Subcutaneous adipose tissue (tissue), 4 donors: ENCODE data around the gene XYLT1. TPM values are rescaled to one million over a fixed set of nuclear protein-coding genes. Genes with fewer than 3 reads are reported as not detected.

ENCODE experiments used
- CTCF ChIP-seq: fragments of 450-650 bp; IDR thresholded peaks from one replicate; pipeline ENCODE4 v1.5.1; 2016; ENCODE audit warnings: low read depth, mild to moderate bottlenecking, control low read depth, antibody characterized with exemption, moderate library complexity
- total RNA-seq, 4 donors: library from RNA; depleted of rRNA; stranded (reverse); fragments of >200 nt; gene quantifications; one replicate each; pipeline ENCODE4 v1.1.0, GENCODE V29; 2016

XYLT1 gene, protein sequence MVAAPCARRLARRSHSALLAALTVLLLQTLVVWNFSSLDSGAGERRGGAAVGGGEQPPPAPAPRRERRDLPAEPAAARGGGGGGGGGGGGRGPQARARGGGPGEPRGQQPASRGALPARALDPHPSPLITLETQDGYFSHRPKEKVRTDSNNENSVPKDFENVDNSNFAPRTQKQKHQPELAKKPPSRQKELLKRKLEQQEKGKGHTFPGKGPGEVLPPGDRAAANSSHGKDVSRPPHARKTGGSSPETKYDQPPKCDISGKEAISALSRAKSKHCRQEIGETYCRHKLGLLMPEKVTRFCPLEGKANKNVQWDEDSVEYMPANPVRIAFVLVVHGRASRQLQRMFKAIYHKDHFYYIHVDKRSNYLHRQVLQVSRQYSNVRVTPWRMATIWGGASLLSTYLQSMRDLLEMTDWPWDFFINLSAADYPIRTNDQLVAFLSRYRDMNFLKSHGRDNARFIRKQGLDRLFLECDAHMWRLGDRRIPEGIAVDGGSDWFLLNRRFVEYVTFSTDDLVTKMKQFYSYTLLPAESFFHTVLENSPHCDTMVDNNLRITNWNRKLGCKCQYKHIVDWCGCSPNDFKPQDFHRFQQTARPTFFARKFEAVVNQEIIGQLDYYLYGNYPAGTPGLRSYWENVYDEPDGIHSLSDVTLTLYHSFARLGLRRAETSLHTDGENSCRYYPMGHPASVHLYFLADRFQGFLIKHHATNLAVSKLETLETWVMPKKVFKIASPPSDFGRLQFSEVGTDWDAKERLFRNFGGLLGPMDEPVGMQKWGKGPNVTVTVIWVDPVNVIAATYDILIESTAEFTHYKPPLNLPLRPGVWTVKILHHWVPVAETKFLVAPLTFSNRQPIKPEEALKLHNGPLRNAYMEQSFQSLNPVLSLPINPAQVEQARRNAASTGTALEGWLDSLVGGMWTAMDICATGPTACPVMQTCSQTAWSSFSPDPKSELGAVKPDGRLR
- total RNA-seq, result 10 to 100 TPM; 21.7 to 27.5 (median 26.1) TPM

- TF ChIP-seq CTCF, result no peak
Measured at GRCh38 chr16:17470908-17471718, at the start of gene XYLT1. TSS of gene XYLT1 (minus strand) at chr16:17470960. CDS start at chr16:17470796, 164 bp downstream.

- TF ChIP-seq CTCF, result no peak
Measured at GRCh38 chr16:17520111-17520510, 49.4 kb upstream of the XYLT1 start.

DNA sequence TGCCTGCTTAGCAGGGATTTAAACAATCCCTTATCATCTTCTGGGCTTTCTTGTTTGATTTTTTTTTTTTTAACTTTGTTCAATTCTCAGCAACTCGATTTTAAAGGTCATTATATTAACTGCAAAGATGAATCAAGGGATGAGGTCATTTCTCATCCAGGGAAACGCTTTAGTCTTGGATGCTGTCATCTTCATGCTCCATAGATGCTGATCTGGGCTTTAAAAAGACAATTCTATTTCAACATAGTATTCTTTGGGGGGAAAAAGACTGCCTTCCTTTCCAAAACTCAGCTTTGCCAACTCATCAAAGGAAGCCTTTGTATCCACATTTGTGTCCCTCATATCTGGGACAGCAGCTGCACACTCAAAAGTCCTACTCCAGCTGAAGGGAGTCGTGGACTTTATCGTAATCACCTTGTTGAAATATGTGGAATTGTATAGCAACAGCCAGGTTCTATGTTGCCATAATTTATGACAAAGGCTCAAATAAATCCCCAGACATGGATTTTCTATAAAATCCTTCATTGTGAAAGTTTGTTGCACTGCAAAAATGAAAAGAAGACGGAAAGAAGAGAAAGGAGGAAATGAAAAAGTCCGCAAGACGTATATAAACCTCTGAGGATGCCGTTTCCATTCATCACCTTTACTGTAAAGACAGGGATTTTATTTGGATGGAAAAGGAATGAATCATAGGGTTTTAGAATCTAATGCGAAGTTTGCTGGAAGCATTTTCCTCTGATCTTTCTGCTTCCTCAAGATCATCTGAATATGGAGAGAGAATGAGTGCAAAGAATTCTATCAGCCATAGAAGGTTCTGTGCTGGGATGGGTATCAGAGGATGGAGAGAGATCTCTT is 48.6 kb upstream of the XYLT1 start:
- no peak for TF ChIP-seq CTCF

DNA sequence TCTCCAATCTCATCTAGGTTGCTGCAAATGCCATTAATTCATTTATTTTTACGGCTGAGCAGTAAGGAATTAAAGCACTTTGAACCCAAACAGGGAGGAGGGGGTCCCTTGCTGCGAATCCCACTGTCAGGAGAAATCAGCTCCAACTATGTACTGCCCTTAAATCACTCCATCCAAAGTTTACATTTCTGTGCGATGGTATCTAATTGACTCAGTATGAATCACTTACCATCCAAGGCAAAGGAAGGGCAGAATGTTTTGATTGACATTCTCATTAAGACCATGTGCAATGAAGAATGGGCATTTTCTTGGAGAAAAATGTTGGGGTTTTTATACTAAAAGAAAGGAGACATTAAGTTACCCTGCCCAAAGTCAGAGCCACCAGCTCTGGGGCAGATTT is 47.7 kb upstream of the XYLT1 start:
- no peak for TF ChIP-seq CTCF

DNA sequence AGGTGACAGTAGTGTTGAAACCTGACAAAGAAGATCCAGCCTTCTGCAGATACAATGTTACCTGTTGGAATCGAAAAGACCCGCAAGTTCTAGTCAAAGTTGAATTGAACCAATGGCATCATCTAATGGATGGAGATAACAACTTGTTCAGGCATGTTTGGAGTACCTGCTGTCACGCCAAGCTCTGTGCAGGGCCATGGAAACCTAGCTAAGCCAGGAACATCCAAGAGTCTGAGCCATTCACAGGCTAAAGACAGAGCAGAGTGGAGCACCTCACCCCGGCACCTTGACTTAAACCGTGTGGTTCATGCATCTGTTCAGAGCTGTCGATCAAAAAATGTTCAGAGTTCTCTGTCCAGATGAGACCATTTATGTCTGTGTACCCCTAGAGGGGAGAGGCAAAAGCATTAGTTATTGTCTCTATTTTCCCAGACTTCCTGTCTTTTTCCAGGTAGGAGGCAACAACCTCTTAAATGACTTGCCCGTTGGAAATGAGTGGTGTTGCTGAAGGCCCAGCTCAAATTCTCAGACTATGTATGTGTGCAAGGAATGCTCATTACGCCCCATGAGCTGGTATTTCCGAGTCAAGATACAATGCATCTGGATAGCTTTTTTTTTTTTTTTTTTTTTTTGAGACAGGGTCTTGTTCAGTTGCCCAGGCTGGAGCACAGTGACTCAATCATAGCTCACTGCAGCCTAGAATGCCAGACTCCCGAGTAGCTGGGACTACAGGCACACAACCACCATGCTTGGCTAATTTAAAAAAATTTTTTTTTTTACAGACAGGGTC is 44.9 kb upstream of the XYLT1 start:
- no peak for TF ChIP-seq CTCF

- TF ChIP-seq CTCF, result no peak
Measured at GRCh38 chr16:17512636-17513220, 42.0 kb upstream of the XYLT1 start.
